Neural cell (in vitro differentiated cells): ENCODE results near the gene FSCN2.

ENCODE experiments used
- EP300 ChIP-seq: fragments of 450-650 bp; conservative IDR thresholded peaks from 2 replicates; pipeline ENCODE4 v1.6.1; 2014; ENCODE audit warnings: antibody characterized with exemption, mild to moderate bottlenecking, moderate library complexity; ENCODE audit not compliant: poor library complexity, severe bottlenecking
- MXI1 ChIP-seq: fragments of 450-650 bp; conservative IDR thresholded peaks from 2 replicates; pipeline ENCODE4 v1.6.1; 2014; ENCODE audit warnings: antibody characterized with exemption, mild to moderate bottlenecking; ENCODE audit not compliant: poor library complexity, severe bottlenecking
- POLR2AphosphoS5 ChIP-seq: IDR thresholded peaks from 2 replicates; pipeline ENCODE4 v1.6.1; 2012
- RAD21 ChIP-seq: fragments of 450-650 bp; conservative IDR thresholded peaks from 2 replicates; pipeline ENCODE4 v1.6.1; 2014; ENCODE audit warnings: antibody characterized with exemption, mild to moderate bottlenecking, moderate library complexity
- SMC3 ChIP-seq: fragments of 450-650 bp; conservative IDR thresholded peaks from 2 replicates; pipeline ENCODE4 v1.6.1; 2014; ENCODE audit warnings: antibody characterized with exemption, mild to moderate bottlenecking, moderate library complexity; ENCODE audit not compliant: poor library complexity
- TAF1 ChIP-seq: IDR thresholded peaks from 2 replicates; pipeline ENCODE4 v1.6.1; 2012; ENCODE audit warnings: low read depth
- TF ChIP-seq, protein P1 (sequence below): fragments of 450-650 bp; IDR thresholded peaks from 2 replicates; pipeline ENCODE4 v1.5.1; 2014; ENCODE audit warnings: antibody characterized with exemption, mild to moderate bottlenecking, moderate library complexity; ENCODE audit not compliant: poor library complexity, severe bottlenecking

DNA sequence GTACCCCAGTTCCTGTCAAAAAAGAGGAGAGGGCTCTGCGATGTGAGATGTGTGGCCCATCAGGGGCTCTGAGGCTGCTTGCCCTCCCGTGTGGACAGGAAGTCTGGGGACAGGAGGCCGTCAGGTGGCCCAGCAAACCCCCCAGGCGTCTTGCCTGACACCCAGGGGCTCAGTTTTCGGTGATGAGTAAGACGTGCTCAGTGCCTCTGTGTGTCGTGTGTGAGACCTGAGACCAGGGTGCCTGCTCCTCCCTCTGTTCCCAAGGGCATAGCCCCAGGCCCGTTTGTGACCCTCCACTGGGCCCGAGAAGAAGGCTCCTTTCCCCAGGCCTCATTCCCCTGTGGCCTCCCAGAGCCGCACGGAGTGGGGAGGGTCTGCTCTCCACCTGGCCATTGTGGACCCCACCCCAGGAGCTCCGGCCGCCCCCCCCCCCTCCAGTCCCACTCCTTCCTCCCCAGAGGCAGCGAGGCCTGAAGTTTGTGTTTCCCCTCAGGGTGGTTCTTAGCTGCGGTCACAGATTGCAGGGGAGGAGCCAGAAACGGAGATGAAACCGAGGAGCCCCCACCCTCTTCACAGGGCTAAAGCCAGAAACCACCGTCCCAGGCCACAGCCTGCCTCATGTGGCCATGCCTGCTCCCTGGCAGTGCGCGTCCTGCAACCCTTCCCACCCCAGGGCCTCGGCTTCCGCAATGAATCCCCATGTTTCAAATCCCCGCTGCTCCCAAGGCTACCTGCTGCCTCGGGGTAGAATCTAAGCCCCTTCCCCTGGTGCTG is 10.7 kb upstream of the FSCN2 start:
- TF ChIP-seq POLR2AphosphoS5, result no peak
- TF ChIP-seq, protein P1, sequence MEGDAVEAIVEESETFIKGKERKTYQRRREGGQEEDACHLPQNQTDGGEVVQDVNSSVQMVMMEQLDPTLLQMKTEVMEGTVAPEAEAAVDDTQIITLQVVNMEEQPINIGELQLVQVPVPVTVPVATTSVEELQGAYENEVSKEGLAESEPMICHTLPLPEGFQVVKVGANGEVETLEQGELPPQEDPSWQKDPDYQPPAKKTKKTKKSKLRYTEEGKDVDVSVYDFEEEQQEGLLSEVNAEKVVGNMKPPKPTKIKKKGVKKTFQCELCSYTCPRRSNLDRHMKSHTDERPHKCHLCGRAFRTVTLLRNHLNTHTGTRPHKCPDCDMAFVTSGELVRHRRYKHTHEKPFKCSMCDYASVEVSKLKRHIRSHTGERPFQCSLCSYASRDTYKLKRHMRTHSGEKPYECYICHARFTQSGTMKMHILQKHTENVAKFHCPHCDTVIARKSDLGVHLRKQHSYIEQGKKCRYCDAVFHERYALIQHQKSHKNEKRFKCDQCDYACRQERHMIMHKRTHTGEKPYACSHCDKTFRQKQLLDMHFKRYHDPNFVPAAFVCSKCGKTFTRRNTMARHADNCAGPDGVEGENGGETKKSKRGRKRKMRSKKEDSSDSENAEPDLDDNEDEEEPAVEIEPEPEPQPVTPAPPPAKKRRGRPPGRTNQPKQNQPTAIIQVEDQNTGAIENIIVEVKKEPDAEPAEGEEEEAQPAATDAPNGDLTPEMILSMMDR, result no peak
- TF ChIP-seq RAD21, result no peak
- no peak for TF ChIP-seq EP300
- no peak for TF ChIP-seq SMC3
- TF ChIP-seq TAF1, result no peak
- TF ChIP-seq MXI1, result no peak
